GM21723 (cell line): ENCODE results near the gene LMBR1.
"Not testable (repeated sequence)": the region's sequence is repeated elsewhere in the genome, so short reads cannot be mapped to it uniquely, and the experiment has no call there.

ENCODE experiments used
- ATAC-seq: cut with Tn5 transposase; IDR thresholded peaks from one replicate; pipeline ENCODE4 v1.9.1; 2021; ENCODE audit warnings: mild to moderate bottlenecking, moderate library complexity; ENCODE audit not compliant: unreplicated experiment

The LMBR1 gene

GRCh38 chr7:156702399-156702798 is 190.6 kb downstream of the LMBR1 start:
- ATAC-seq: no peak

GRCh38 chr7:156701787-156702186 is 191.2 kb downstream of the LMBR1 start:
- ATAC-seq: not testable (repeated sequence)

GRCh38 chr7:156698512-156698911 is 194.5 kb downstream of the LMBR1 start:
- ATAC-seq: not testable (repeated sequence)

- ATAC-seq: not testable (repeated sequence)
These were observed 195.7 kb downstream of the LMBR1 start for GRCh38 chr7:156697283-156697682.

- ATAC-seq: no peak
These were observed 199.4 kb downstream of the LMBR1 start for GRCh38 chr7:156693627-156694026.

- no peak for ATAC-seq
These were observed 200.1 kb downstream of the LMBR1 start for GRCh38 chr7:156692849-156693248.

GRCh38 chr7:156691764-156692163 is 201.2 kb downstream of the LMBR1 start:
- no peak for ATAC-seq

GRCh38 chr7:156684661-156685060 is 208.3 kb downstream of the LMBR1 start:
- no peak for ATAC-seq

GRCh38 chr7:156684251-156684650 is 208.7 kb downstream of the LMBR1 start:
- no peak for ATAC-seq

- no peak for ATAC-seq
These were observed 210.1 kb downstream of the LMBR1 start for GRCh38 chr7:156682928-156683327.

GRCh38 chr7:156680281-156680680 is 212.7 kb downstream of the LMBR1 start:
- no peak for ATAC-seq

GRCh38 chr7:156677374-156678054 is 215.5 kb downstream of the LMBR1 start:
- ATAC-seq: no peak

GRCh38 chr7:156676263-156676662 is 216.7 kb downstream of the LMBR1 start:
- ATAC-seq: no peak

GRCh38 chr7:156675721-156676120 is 217.3 kb downstream of the LMBR1 start:
- no peak for ATAC-seq

- no peak for ATAC-seq
These were observed 219.1 kb downstream of the LMBR1 start for GRCh38 chr7:156673902-156674301.

- no peak for ATAC-seq
These were observed 219.5 kb downstream of the LMBR1 start for GRCh38 chr7:156673454-156673853.

- ATAC-seq: no peak
These were observed 223.8 kb downstream of the LMBR1 start for GRCh38 chr7:156669035-156669828.

GRCh38 chr7:156668130-156668741 is 224.7 kb downstream of the LMBR1 start:
- ATAC-seq: no peak

- no peak for ATAC-seq
These were observed 225.9 kb downstream of the LMBR1 start for GRCh38 chr7:156667110-156667426.

- ATAC-seq: no peak
These were observed 226.4 kb downstream of the LMBR1 start for GRCh38 chr7:156666368-156667109.

GRCh38 chr7:156665101-156665500 is 227.9 kb downstream of the LMBR1 start:
- ATAC-seq: no peak
